ENCODE results near the gene LEKR1.

GRCh38 chr3:157074981-157075380, 248.8 kb downstream of the LEKR1 start:
- TF ChIP-seq CTCF (IDR thresholded peaks at IDR 0.05), result no peak
- no peak for TF ChIP-seq POLR2A (IDR thresholded peaks at IDR 0.05)
